H9 (cell line): Measurements from ENCODE around the gene NDUFV3. TPM values are rescaled to one million over a fixed set of nuclear protein-coding genes. Genes with fewer than 3 reads are reported as not detected.
"Not testable (repeated sequence)": the region's sequence is repeated elsewhere in the genome, so short reads cannot be mapped to it uniquely, and the experiment has no call there.

Experiments used
- DNase-seq: peaks from one replicate; pipeline ENCODE4 v3.0.0-alpha.2; 2017
- H2AFZ ChIP-seq: one replicate; pipeline ENCODE4 v1.6.1; 2013; ENCODE audit warnings: mild to moderate bottlenecking, low read length, control low read depth, moderate library complexity
- H2AK5ac ChIP-seq: 2 replicates; pipeline ENCODE4 v1.6.1; 2013; ENCODE audit warnings: low read length, control low read depth, mixed read lengths; ENCODE audit not compliant: insufficient read length
- H2BK120ac ChIP-seq: one replicate; pipeline ENCODE4 v1.6.1; 2013; ENCODE audit warnings: low read depth, mild to moderate bottlenecking, low read length, control low read depth, inconsistent platforms; ENCODE audit not compliant: poor library complexity, severe bottlenecking
- H2BK12ac ChIP-seq: 2 replicates; pipeline ENCODE4 v1.6.1; 2013; ENCODE audit warnings: low read length, control low read depth, mixed read lengths, low read depth; ENCODE audit not compliant: insufficient read length
- H2BK15ac ChIP-seq: 2 replicates; pipeline ENCODE4 v1.6.1; 2013; ENCODE audit warnings: low read depth, low read length, control low read depth
- H2BK20ac ChIP-seq: one replicate; pipeline ENCODE4 v1.6.1; 2013; ENCODE audit warnings: low read depth, mild to moderate bottlenecking, low read length, control low read depth, inconsistent platforms; ENCODE audit not compliant: poor library complexity, severe bottlenecking
- H2BK5ac ChIP-seq: 2 replicates; pipeline ENCODE4 v1.6.1; 2013; ENCODE audit warnings: low read length, control low read depth, mixed read lengths; ENCODE audit not compliant: insufficient read length
- H3K14ac ChIP-seq: 2 replicates; pipeline ENCODE4 v1.6.1; 2013; ENCODE audit warnings: low read length, control low read depth; ENCODE audit not compliant: insufficient read depth
- H3K18ac ChIP-seq: 2 replicates; pipeline ENCODE4 v1.6.1; 2013; ENCODE audit warnings: low read depth, mild to moderate bottlenecking, mixed read lengths, low read length, control low read depth; ENCODE audit not compliant: insufficient read length
- H3K23ac ChIP-seq: 2 replicates; pipeline ENCODE4 v1.6.1; 2013; ENCODE audit warnings: low read length, control low read depth, mixed read lengths, low read depth; ENCODE audit not compliant: insufficient read length
- H3K23me2 ChIP-seq: 2 replicates; pipeline ENCODE4 v1.6.1; 2013; ENCODE audit warnings: low read depth, mild to moderate bottlenecking, mixed read lengths, low read length, control low read depth; ENCODE audit not compliant: insufficient read length, poor library complexity, severe bottlenecking
- H3K27ac ChIP-seq: 2 replicates; pipeline ENCODE4 v1.5.1; 2013; ENCODE audit warnings: low read length, control low read depth, mixed read lengths, low read depth; ENCODE audit not compliant: insufficient read length
- H3K27me3 ChIP-seq: 2 replicates; pipeline ENCODE4 v1.6.1; 2013; ENCODE audit warnings: low read length, control low read depth, inconsistent platforms; ENCODE audit not compliant: insufficient read depth
- H3K4ac ChIP-seq: 2 replicates; pipeline ENCODE4 v1.6.1; 2013; ENCODE audit warnings: low read depth, mild to moderate bottlenecking, control low read depth, inconsistent platforms, low read length, moderate library complexity
- H3K4me1 ChIP-seq: 2 replicates; pipeline ENCODE4 v1.6.1; 2013; ENCODE audit warnings: low read length, control low read depth, inconsistent platforms; ENCODE audit not compliant: insufficient read depth
- H3K4me2 ChIP-seq: 2 replicates; pipeline ENCODE4 v1.6.1; 2013; ENCODE audit warnings: low read length, control low read depth, mixed read lengths; ENCODE audit not compliant: insufficient read length, insufficient read depth
- H3K56ac ChIP-seq: 2 replicates; pipeline ENCODE4 v1.6.1; 2013; ENCODE audit warnings: low read depth, mild to moderate bottlenecking, mixed read lengths, low read length, control low read depth; ENCODE audit not compliant: insufficient read length
- H3K79me1 ChIP-seq: 2 replicates; pipeline ENCODE4 v1.6.1; 2013; ENCODE audit warnings: low read depth, mild to moderate bottlenecking, moderate library complexity, low read length, control low read depth, inconsistent platforms; ENCODE audit not compliant: insufficient read depth, poor library complexity, severe bottlenecking
- H3K79me2 ChIP-seq: 2 replicates; pipeline ENCODE4 v1.6.1; 2013; ENCODE audit warnings: low read length, control low read depth, inconsistent platforms; ENCODE audit not compliant: insufficient read depth
- H3K9ac ChIP-seq: 2 replicates; pipeline ENCODE4 v1.6.1; 2013; ENCODE audit warnings: low read length, control low read depth, mixed read lengths; ENCODE audit not compliant: insufficient read length; ENCODE audit errors: extremely low read depth
- H3K9me3 ChIP-seq: one replicate; pipeline ENCODE4 v1.6.1; 2013; ENCODE audit warnings: low read depth, low read length, inconsistent platforms; ENCODE audit not compliant: control insufficient read depth
- H3T11ph ChIP-seq: one replicate; pipeline ENCODE4 v1.6.1; 2013; ENCODE audit warnings: mild to moderate bottlenecking, low read length, control low read depth, inconsistent platforms
- H4K20me1 ChIP-seq: one replicate; pipeline ENCODE4 v1.6.1; 2013; ENCODE audit not compliant: control insufficient read depth, insufficient read length, insufficient read depth
- H4K5ac ChIP-seq: 2 replicates; pipeline ENCODE4 v1.6.1; 2013; ENCODE audit warnings: low read depth, mild to moderate bottlenecking, mixed read lengths, low read length, control low read depth; ENCODE audit not compliant: insufficient read length
- H4K8ac ChIP-seq: replicated peaks from 2 replicates; pipeline ENCODE4 v1.6.1; 2013; ENCODE audit warnings: low read length, control low read depth, mixed read lengths, low read depth; ENCODE audit not compliant: insufficient read length
- H4K91ac ChIP-seq: 2 replicates; pipeline ENCODE4 v1.6.1; 2013; ENCODE audit warnings: low read depth, mild to moderate bottlenecking, moderate library complexity, mixed read lengths, low read length, control low read depth; ENCODE audit not compliant: insufficient read length
- H3K27ac Mint-ChIP-seq, 3 experiments: 2 replicates in 2 of 3; 3 replicates in 1 of 3; pipeline ENCODE4 v1.8.0; 2020 to 2021; ENCODE audit warnings: mixed read lengths in 3 of 3, mild to moderate bottlenecking in 1 of 3, moderate library complexity in 1 of 3
- H3K27me3 Mint-ChIP-seq: 2 replicates; pipeline ENCODE4 v1.8.0; 2021; ENCODE audit warnings: low read depth, mild to moderate bottlenecking, moderate library complexity, mixed read lengths
- H3K36me3 Mint-ChIP-seq, 3 experiments: 2 replicates in 2 of 3; 3 replicates in 1 of 3; pipeline ENCODE4 v1.8.0; 2020 to 2021; ENCODE audit warnings: low read depth in 3 of 3, mixed read lengths in 3 of 3; ENCODE audit not compliant: insufficient read depth in 1 of 3
- H3K4me1 Mint-ChIP-seq, 2 experiments: 2 replicates each; pipeline ENCODE4 v1.8.0; 2020; ENCODE audit warnings: mixed read lengths in 2 of 2
- H3K4me3 Mint-ChIP-seq, 2 experiments: 2 replicates in 1 of 2; 3 replicates in 1 of 2; pipeline ENCODE4 v1.8.0; 2020 to 2021; ENCODE audit warnings: mild to moderate bottlenecking in 2 of 2, mixed read lengths in 2 of 2, moderate library complexity in 1 of 2
- H3K9me3 Mint-ChIP-seq, 2 experiments: 2 replicates in 1 of 2; 3 replicates in 1 of 2; pipeline ENCODE4 v1.8.0; 2020; ENCODE audit warnings: mild to moderate bottlenecking in 2 of 2, mixed read lengths in 2 of 2, moderate library complexity in 1 of 2
- WGBS: extraction: QIAGEN DNeasy Blood & Tissue Kit; methylation state at CpG from one replicate; pipeline ENCODE4 v1.1.7; 2013; ENCODE audit warnings: missing lambda C conversion rate, low lambda C conversion rate, mixed read lengths; ENCODE audit not compliant: insufficient read length; ENCODE audit errors: extremely low coverage; 5-methylcytosine and 5-hydroxymethylcytosine counted together
- total RNA-seq: library from RNA; stranded (reverse); gene quantifications from 2 replicates; pipeline ENCODE4 v1.2.1, GENCODE V29; 2021

NDUFV3 gene
- total RNA-seq, 1 experiment from 2014 or later = 35.6 TPM

DNA sequence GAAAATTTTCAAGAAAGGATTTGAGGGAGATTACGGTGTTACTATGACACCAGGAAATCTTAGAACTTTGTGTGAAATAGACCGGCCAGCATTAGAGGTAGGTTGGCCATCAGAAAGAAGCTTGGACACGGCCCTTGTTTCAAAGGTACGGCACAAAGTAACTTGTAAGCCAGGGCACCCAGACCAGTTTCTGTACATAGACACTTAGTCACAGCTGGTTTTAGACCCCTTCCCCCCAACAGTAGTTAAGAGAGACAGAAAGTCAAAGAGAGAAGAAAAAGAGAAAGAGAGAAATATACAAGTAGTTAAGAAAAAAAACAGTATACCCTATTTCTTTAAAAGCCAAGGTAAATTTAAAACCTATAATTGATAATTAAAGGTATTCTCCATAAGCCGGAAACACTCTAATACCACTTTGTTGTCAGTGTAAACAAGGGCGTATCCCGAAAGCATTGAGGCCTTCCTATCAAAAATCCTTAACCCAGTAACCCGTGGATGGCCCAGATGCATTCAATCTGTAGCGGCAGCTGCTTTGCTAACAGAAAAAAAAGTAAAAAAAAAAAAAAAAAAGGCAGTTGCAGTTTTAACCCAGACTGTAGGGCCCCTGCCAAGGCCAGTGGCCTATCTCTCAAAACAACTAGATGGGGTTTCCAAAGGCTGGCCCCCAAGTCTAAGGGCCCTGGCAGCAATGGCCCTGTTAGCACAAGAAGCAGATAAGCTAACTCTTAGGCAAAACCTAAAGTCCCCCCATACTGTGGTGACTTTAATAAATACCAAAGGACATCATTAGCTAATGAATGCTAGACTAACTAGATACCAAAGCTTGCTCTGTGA, 40.2 kb downstream of the NDUFV3 start:
- not testable (repeated sequence) for H3K36me3 Mint-ChIP-seq, H3K14ac ChIP-seq, H3K4me2 ChIP-seq, H4K5ac ChIP-seq, H3T11ph ChIP-seq, H3K4me1 ChIP-seq, H3K4ac ChIP-seq, H2BK20ac ChIP-seq, H3K18ac ChIP-seq, H3K79me2 ChIP-seq, H4K20me1 ChIP-seq, H2AK5ac ChIP-seq, H2BK15ac ChIP-seq, H4K8ac ChIP-seq, H2BK5ac ChIP-seq, H2BK120ac ChIP-seq, H3K79me1 ChIP-seq, H3K23ac ChIP-seq, H3K27me3 Mint-ChIP-seq, H2AFZ ChIP-seq, DNase-seq, H3K4me3 Mint-ChIP-seq, H3K27me3 ChIP-seq, H3K23me2 ChIP-seq, H3K9me3 Mint-ChIP-seq, H4K91ac ChIP-seq, H3K56ac ChIP-seq, H3K9me3 ChIP-seq, H3K27ac ChIP-seq, H3K9ac ChIP-seq, H2BK12ac ChIP-seq
- H3K27ac Mint-ChIP-seq = peak overlapping the region; percentile 68 to 95 (median 81)
- peaks cover 61 to 63% of the 10 kb centered on the region in 2 experiments for H3K4me1 Mint-ChIP-seq
- WGBS = no CpG with 5 or more reads among the region's 9 CpGs

DNA sequence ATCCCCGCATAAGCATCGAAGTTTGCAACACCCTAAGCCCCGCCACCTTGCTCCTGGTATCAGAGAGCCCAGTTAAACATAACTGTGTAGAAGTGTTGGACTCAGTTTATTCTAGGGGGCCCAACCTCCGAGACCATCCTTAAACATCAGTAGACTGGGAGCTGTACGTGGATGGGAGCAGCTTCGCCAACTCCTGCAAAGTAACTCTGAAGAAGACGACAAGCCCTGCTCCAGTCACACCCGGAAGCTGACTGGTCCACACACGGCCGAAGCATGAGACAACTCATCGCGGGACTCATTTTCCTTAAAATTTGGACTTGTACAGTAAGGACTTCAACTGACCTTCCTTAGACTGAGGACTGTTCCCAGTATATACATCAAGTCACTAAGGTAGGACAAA, 40.9 kb downstream of the NDUFV3 start:
- not testable (repeated sequence) for H3K4ac ChIP-seq, H3K9me3 ChIP-seq, H3K9ac ChIP-seq, H3K56ac ChIP-seq, H2BK12ac ChIP-seq, H4K5ac ChIP-seq, H3K27me3 Mint-ChIP-seq, H3T11ph ChIP-seq, DNase-seq, H3K79me1 ChIP-seq, H3K14ac ChIP-seq, H3K23me2 ChIP-seq, H2BK120ac ChIP-seq, H3K27me3 ChIP-seq, H2BK15ac ChIP-seq, H3K18ac ChIP-seq, H2BK5ac ChIP-seq, H3K9me3 Mint-ChIP-seq, H2AFZ ChIP-seq, H3K27ac ChIP-seq, H2BK20ac ChIP-seq, H3K4me1 ChIP-seq, H4K91ac ChIP-seq, H3K79me2 ChIP-seq, H4K8ac ChIP-seq, H3K36me3 Mint-ChIP-seq, H3K23ac ChIP-seq, H2AK5ac ChIP-seq, H3K4me2 ChIP-seq, H4K20me1 ChIP-seq
- H3K4me3 Mint-ChIP-seq = 0 out of 5 replicates have a peak overlapping the region, but pooled peaks of 1 of the 2 experiments have one; percentile 40
- H3K4me1 Mint-ChIP-seq = peaks cover 66 to 70% of the 10 kb centered on the region in 2 experiments
- no CpG with 5 or more reads among the region's 12 CpGs for WGBS
- peak overlapping the region; percentile 63 to 95 (median 66); a peak in 4 of 7 replicates for H3K27ac Mint-ChIP-seq
